GM12801 (cell line): Measurements from ENCODE around the gene TRIM62.

Experiments used
- TF ChIP-seq, protein P1 (sequence below): IDR thresholded peaks from one replicate; pipeline ENCODE4 v1.5.1; 2011; ENCODE audit warnings: control low read depth; ENCODE audit not compliant: insufficient read length; ENCODE audit errors: extremely low read depth

TRIM62 gene

DNA sequence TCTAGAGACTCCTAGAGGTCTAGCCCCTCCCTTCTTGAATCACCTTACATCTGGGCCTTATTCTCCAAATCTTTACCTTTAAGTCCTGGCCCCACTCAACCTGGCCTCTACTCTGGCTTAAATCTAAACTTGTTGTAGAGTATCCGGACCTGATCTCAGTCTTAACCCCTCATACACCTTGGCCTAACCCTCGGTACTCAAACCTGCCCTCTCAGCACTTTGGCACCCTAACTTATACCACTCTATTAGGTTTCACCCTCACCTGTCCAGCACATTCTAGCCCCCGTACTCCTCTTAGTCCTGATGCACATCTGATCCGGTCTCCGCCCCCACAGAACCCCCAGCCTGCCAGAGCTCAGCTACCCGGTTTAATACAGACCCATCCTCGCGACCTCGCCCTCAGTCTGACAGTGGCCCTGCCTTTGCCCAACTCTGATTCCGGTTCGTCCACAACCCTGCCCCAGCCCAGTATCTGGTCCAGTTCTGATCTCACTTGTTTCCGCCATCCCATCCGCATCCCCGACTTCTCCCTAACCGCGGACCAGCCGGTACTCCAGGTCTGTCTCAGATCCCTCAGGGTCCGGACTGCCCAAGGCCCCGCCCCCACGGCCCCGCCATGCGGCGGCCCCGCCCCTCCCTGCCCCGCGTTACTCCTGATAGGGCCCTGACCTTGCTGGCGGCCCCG lies 1.5 kb downstream of the TRIM62 start:
- TF ChIP-seq, protein P1, sequence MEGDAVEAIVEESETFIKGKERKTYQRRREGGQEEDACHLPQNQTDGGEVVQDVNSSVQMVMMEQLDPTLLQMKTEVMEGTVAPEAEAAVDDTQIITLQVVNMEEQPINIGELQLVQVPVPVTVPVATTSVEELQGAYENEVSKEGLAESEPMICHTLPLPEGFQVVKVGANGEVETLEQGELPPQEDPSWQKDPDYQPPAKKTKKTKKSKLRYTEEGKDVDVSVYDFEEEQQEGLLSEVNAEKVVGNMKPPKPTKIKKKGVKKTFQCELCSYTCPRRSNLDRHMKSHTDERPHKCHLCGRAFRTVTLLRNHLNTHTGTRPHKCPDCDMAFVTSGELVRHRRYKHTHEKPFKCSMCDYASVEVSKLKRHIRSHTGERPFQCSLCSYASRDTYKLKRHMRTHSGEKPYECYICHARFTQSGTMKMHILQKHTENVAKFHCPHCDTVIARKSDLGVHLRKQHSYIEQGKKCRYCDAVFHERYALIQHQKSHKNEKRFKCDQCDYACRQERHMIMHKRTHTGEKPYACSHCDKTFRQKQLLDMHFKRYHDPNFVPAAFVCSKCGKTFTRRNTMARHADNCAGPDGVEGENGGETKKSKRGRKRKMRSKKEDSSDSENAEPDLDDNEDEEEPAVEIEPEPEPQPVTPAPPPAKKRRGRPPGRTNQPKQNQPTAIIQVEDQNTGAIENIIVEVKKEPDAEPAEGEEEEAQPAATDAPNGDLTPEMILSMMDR = no peak

DNA sequence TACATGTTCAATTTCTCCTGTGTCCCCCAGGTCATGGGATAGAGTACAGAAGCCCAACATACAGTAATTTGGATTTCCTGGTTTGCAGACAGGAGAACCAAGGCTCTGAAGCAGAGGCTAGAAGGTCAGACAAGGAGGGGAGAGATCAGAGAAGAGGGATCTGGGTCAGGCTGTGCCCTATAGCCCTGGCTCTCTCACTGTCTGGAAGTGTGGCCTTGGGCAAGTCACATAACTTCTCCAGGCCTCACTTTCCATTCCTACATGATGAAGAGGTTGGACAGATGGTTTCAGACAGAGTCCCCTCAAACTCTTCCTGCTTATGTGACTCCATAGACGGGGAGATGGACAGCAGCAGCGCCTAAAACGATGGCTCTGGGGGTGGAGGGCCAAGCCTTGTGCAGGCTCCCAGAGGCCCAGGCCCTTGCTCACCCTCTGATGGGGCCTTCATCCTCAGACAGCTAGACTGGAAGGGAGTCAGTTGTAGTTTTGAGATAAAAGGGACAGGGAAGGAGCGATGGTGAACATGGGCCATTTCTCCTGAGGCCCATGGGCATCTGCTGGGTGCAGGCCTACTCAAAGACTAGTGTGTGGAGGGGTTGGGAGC lies 2.9 kb downstream of the TRIM62 start:
- TF ChIP-seq, protein P1 = no peak

DNA sequence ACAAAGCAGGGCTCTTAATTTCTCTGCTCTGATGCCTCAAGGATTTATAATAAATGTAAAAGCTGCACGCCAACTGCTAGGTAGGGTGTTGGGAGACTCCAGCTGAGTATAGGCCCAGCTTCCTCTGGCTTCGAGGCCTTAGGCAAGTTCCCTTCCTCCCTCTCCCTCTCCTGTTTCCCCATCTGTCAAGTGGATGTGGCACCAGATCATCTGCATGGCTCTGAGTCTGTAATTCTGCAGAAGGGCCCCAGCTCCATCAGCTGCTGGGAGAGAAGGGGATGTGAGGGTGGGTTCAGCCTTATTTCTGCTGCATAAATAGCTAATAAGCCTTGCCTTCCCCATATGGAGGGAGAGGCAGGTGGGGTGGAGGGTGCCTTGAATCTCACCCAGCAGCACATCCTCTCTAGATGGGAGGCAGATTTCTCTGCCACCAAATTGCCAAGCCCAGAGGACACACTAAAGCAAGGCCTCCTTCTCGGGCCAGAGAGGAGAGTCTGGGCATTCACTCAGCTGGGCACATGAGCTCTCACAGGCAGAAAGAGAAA lies 3.8 kb downstream of the TRIM62 start:
- TF ChIP-seq, protein P1 = no peak

DNA sequence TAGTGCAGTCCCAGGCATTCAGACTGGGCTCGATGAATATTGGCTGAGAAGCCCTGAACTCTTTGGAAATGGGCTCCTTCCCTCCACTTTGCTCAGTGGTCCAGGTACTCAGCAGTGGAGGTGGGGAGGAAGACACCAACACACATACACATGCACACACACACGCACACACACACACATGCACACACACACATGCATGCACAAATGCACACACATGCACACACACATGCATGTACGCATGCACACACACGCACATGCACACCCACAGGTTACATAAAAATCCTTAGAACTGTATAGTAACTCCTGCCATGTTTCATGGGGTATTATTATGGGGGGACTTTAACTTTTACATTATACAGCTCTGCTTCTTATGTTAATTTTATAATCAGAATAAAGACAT lies 5.0 kb downstream of the TRIM62 start:
- TF ChIP-seq, protein P1 = no peak

DNA sequence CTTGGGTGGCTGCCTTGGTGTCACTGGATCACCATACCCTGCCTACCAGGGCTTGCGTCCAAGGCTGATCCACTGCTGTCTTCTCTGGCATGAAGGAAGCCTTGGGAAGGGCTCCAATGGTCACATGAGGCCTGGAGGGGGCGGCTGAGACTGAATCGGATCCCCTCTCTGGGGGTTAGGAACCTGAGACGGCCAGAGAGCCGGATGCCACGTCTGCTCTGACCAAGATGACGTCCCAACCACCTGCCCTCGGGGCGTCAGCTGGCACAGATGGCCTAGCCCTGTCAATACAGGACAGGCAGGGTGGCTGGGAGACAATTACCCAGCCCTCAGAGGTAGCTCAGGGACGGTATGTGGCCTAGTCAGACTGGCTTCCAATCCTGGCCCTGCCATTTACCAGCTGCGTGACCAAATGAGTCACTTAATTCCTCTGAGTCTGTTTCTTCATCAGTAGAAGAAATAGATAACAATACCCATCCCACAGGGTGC lies 5.4 kb downstream of the TRIM62 start:
- TF ChIP-seq, protein P1 = no peak

DNA sequence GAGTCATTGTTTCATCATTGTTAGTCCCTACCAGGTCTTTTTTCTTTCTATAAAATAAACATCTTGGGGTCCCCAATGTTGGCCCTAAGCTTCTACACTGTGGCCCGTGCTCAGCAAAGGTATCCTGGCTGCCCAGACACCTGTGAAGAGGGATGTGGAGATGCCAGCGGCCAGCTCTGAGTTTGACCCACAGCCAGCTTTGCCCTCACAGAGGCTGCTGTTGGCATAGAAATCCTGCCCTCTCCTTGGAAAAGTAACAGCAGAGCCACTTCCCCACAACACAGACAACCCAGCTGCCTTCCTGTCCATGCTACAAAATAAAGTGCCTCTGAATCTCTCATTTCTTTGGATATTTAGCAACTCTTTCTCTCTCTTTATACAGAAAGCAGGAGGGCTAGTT lies 6.0 kb downstream of the TRIM62 start:
- TF ChIP-seq, protein P1 = no peak

DNA sequence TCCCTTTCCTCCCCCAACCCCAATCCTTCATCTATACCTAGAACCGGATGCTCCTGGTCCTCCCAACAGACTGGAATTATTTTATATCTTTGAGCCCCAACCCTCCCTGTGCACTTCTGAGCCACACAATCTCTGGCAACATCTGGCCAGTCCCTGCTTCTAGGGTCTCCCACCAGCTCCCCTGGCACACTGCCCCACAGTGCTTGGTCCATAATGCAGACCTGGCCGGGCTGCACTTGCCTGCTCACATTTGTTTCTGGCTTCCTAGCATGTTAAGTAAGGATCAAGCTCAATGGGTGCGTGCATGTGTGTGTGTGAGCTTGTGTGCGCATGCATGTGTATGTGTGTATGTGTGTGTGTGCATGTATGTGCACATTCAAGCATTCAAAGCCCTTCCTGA lies 8.8 kb downstream of the TRIM62 start:
- TF ChIP-seq, protein P1 = no peak
